WTC11 (cell line): ENCODE results near the gene KIF22.
"Not testable (repeated sequence)": the region's sequence is repeated elsewhere in the genome, so short reads cannot be mapped to it uniquely, and the experiment has no call there.

Experiments used
- ATF2 ChIP-seq: sonication (generic); formaldehyde crosslinking; IDR thresholded peaks from 2 replicates; pipeline ENCODE4 v1.8.1; 2022; ENCODE audit warnings: low read depth, missing genetic modification reagents, borderline replicate concordance
- CTCF ChIP-seq: fragments of 200-600 bp; IDR thresholded peaks from 2 replicates; pipeline ENCODE4 v1.8.0; 2022; ENCODE audit warnings: antibody characterized with exemption
- FOXP1 ChIP-seq: sonication (generic); formaldehyde crosslinking; IDR thresholded peaks from 2 replicates; pipeline ENCODE4 v1.8.0; 2022; ENCODE audit warnings: missing genetic modification reagents, mild to moderate bottlenecking, moderate library complexity, borderline replicate concordance
- GRHL2 ChIP-seq: fragments of 250-450 bp; sonication (Bioruptor Pico); IDR thresholded peaks from 2 replicates; pipeline ENCODE4 v1.8.0; 2022; ENCODE audit warnings: mild to moderate bottlenecking, moderate library complexity; ENCODE audit not compliant: insufficient replicate concordance, severe bottlenecking
- MAX ChIP-seq: sonication (generic); formaldehyde crosslinking; IDR thresholded peaks from 2 replicates; pipeline ENCODE4 v1.8.0; 2022; ENCODE audit warnings: mild to moderate bottlenecking, missing genetic modification reagents
- MYBL2 ChIP-seq: sonication (generic); formaldehyde crosslinking; IDR thresholded peaks from 2 replicates; pipeline ENCODE4 v1.8.1; 2023; ENCODE audit warnings: mild to moderate bottlenecking, moderate library complexity, missing genetic modification reagents
- PRRX2 ChIP-seq: fragments of 250-450 bp; sonication (Bioruptor Pico); IDR thresholded peaks from 2 replicates; pipeline ENCODE4 v1.8.0; 2021; ENCODE audit warnings: mild to moderate bottlenecking
- TEAD1 ChIP-seq: sonication (generic); formaldehyde crosslinking; IDR thresholded peaks from 2 replicates; pipeline ENCODE4 v1.8.0; 2022; ENCODE audit warnings: mild to moderate bottlenecking, missing genetic modification reagents
- ZNF425 ChIP-seq: fragments of 250-450 bp; sonication (Bioruptor Pico); conservative IDR thresholded peaks from 2 replicates; pipeline ENCODE4 v1.9.0; 2021; ENCODE audit warnings: mild to moderate bottlenecking
- TF ChIP-seq, protein P1 (sequence below): sonication (generic); formaldehyde crosslinking; conservative IDR thresholded peaks from 2 replicates; pipeline ENCODE4 v1.8.1; 2022; ENCODE audit warnings: mild to moderate bottlenecking, missing genetic modification reagents
- TF ChIP-seq, protein P2 (sequence below): sonication (generic); formaldehyde crosslinking; IDR thresholded peaks from 2 replicates; pipeline ENCODE4 v1.8.1; 2022; ENCODE audit warnings: mild to moderate bottlenecking, moderate library complexity, missing genetic modification reagents
- TF ChIP-seq, protein P3 (sequence below): sonication (generic); formaldehyde crosslinking; IDR thresholded peaks from 2 replicates; pipeline ENCODE4 v1.8.0; 2022; ENCODE audit warnings: mild to moderate bottlenecking, missing genetic modification reagents

- not testable (repeated sequence) for TF ChIP-seq CTCF; PRRX2; TEAD1 (CRISPR knock-in tag); MYBL2; MAX; GRHL2; FOXP1; ZNF425 (CRISPR knock-in tag); ATF2
- TF ChIP-seq, protein P1, sequence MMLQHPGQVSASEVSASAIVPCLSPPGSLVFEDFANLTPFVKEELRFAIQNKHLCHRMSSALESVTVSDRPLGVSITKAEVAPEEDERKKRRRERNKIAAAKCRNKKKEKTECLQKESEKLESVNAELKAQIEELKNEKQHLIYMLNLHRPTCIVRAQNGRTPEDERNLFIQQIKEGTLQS (CRISPR knock-in tag) = not testable (repeated sequence)
- TF ChIP-seq, protein P2, sequence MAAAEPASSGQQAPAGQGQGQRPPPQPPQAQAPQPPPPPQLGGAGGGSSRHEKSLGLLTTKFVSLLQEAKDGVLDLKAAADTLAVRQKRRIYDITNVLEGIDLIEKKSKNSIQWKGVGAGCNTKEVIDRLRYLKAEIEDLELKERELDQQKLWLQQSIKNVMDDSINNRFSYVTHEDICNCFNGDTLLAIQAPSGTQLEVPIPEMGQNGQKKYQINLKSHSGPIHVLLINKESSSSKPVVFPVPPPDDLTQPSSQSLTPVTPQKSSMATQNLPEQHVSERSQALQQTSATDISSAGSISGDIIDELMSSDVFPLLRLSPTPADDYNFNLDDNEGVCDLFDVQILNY (CRISPR knock-in tag) = not testable (repeated sequence)
- TF ChIP-seq, protein P3, sequence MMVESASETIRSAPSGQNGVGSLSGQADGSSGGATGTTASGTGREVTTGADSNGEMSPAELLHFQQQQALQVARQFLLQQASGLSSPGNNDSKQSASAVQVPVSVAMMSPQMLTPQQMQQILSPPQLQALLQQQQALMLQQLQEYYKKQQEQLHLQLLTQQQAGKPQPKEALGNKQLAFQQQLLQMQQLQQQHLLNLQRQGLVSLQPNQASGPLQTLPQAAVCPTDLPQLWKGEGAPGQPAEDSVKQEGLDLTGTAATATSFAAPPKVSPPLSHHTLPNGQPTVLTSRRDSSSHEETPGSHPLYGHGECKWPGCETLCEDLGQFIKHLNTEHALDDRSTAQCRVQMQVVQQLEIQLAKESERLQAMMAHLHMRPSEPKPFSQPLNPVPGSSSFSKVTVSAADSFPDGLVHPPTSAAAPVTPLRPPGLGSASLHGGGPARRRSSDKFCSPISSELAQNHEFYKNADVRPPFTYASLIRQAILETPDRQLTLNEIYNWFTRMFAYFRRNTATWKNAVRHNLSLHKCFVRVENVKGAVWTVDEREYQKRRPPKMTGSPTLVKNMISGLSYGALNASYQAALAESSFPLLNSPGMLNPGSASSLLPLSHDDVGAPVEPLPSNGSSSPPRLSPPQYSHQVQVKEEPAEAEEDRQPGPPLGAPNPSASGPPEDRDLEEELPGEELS (CRISPR knock-in tag) = not testable (repeated sequence)
These were observed 29.3 kb upstream of the KIF22 start for GRCh38 chr16:29761280-29761651.
